RPMI8226 (cell line): Measurements from ENCODE around the gene ASTN2.

ENCODE experiments used
- DNase-seq: peaks from one replicate; pipeline ENCODE4 v3.0.0-alpha.2; 2015

ASTN2 gene

GRCh38 chr9:116547729-116548426 lies 867.0 kb downstream of the ASTN2 start:
- DNase-seq, result no peak

- DNase-seq, result no peak
Observed at GRCh38 chr9:116546711-116547581, 867.9 kb downstream of the ASTN2 start.

- no peak for DNase-seq
Observed at GRCh38 chr9:116544896-116545295, 870.0 kb downstream of the ASTN2 start.

- DNase-seq, result no peak
Observed at GRCh38 chr9:116543731-116544400, 871.0 kb downstream of the ASTN2 start.

- DNase-seq, result no peak
Observed at GRCh38 chr9:116541402-116541801, 873.5 kb downstream of the ASTN2 start.

- no peak for DNase-seq
Observed at GRCh38 chr9:116539549-116539948, 875.3 kb downstream of the ASTN2 start.

- DNase-seq, result no peak
Observed at GRCh38 chr9:116525611-116526010, 889.2 kb downstream of the ASTN2 start.

GRCh38 chr9:116524778-116525470 lies 889.9 kb downstream of the ASTN2 start:
- DNase-seq, result no peak

- DNase-seq, result no peak
Observed at GRCh38 chr9:116520218-116520617, 894.6 kb downstream of the ASTN2 start.

GRCh38 chr9:116516456-116516855 lies 898.4 kb downstream of the ASTN2 start:
- DNase-seq, result no peak

GRCh38 chr9:116515541-116515940 lies 899.3 kb downstream of the ASTN2 start:
- DNase-seq, result no peak

GRCh38 chr9:116506685-116507084 lies 908.2 kb downstream of the ASTN2 start:
- DNase-seq, result no peak

- DNase-seq, result no peak
Observed at GRCh38 chr9:116504893-116505480, 909.9 kb downstream of the ASTN2 start.

- DNase-seq, result no peak
Observed at GRCh38 chr9:116504081-116504480, 910.8 kb downstream of the ASTN2 start.

GRCh38 chr9:116502746-116503145 lies 912.1 kb downstream of the ASTN2 start:
- no peak for DNase-seq

GRCh38 chr9:116501871-116502270 lies 913.0 kb downstream of the ASTN2 start:
- DNase-seq, result no peak

GRCh38 chr9:116499986-116500871 lies 914.6 kb downstream of the ASTN2 start:
- DNase-seq, result no peak

- no peak for DNase-seq
Observed at GRCh38 chr9:116499434-116499833, 915.4 kb downstream of the ASTN2 start.

GRCh38 chr9:116497095-116497890 lies 917.6 kb downstream of the ASTN2 start:
- DNase-seq, result no peak

GRCh38 chr9:116496167-116496566 lies 918.7 kb downstream of the ASTN2 start:
- DNase-seq, result no peak

GRCh38 chr9:116495725-116496124 lies 919.1 kb downstream of the ASTN2 start:
- no peak for DNase-seq
